CD4-positive, alpha-beta T cell (primary cell): ENCODE results near the gene APBA2. TPM values are rescaled to one million over a fixed set of nuclear protein-coding genes. Genes with fewer than 3 reads are reported as not detected.

Source experiments
- ATAC-seq: fragments of 200-7000 bp; cut with Tn5 transposase; one replicate; pipeline ENCODE4 v1.10.0; 2022; ENCODE audit warnings: mild to moderate bottlenecking; ENCODE audit not compliant: poor library complexity
- CTCF ChIA-PET: fragments of 350-600 bp; sonication (Branson Sonifier 250); formaldehyde crosslinking; loops from one replicate; lab custom pipeline; 2021; ENCODE audit warnings: antibody characterized with exemption, inconsistent platforms; lab: Charles Lee
- POLR2A ChIA-PET: fragments of 350-600 bp; sonication (Branson Sonifier 250); formaldehyde crosslinking; loops from one replicate; lab custom pipeline; 2021; ENCODE audit warnings: antibody characterized with exemption, inconsistent platforms; lab: Charles Lee
- DNase-seq, 14 experiments: peaks; one replicate each; pipeline ENCODE4 v3.0.0-alpha.2; 2013 to 2020; ENCODE audit warnings: mixed read lengths in 2 of 14
- H3K27ac ChIP-seq, 2 donors: one replicate each; pipeline versions ENCODE4 v1.5.1 to v1.7.0; 2013; ENCODE audit warnings: low read length in 2 of 2, low read depth in 1 of 2, mild to moderate bottlenecking in 1 of 2
- H3K27me3 ChIP-seq, 2 experiments: 1 replicate in 1 of 2; 2 replicates in 1 of 2; pipeline versions ENCODE4 v1.6.1 to v1.7.0; 2013; ENCODE audit warnings: low read length in 2 of 2, control low read depth in 1 of 2, mild to moderate bottlenecking in 1 of 2, moderate library complexity in 1 of 2; ENCODE audit not compliant: insufficient read depth in 2 of 2, control insufficient read depth in 1 of 2
- H3K36me3 ChIP-seq: one replicate; pipeline ENCODE4 v1.6.1; 2013; ENCODE audit warnings: low read length, control low read depth; ENCODE audit not compliant: insufficient read depth
- H3K4me1 ChIP-seq: one replicate; pipeline ENCODE4 v1.6.1; 2013; ENCODE audit warnings: low read length, control low read depth; ENCODE audit not compliant: insufficient read depth
- H3K4me3 ChIP-seq: one replicate; pipeline ENCODE4 v1.5.1; 2013; ENCODE audit warnings: mild to moderate bottlenecking, low read length, moderate library complexity
- H3K9me3 ChIP-seq, 2 experiments: 1 replicate in 1 of 2; 2 replicates in 1 of 2; pipeline versions ENCODE4 v1.6.1 to v1.7.0; 2013; ENCODE audit warnings: low read length in 2 of 2, mild to moderate bottlenecking in 2 of 2, control low read depth in 1 of 2, moderate library complexity in 1 of 2; ENCODE audit not compliant: control insufficient read depth in 1 of 2, insufficient read depth in 1 of 2
- H3K27ac Mint-ChIP-seq: one replicate; pipeline ENCODE4 v1.8.0; 2020; ENCODE audit warnings: mixed read lengths
- H3K27me3 Mint-ChIP-seq: one replicate; pipeline ENCODE4 v1.8.0; 2021; ENCODE audit warnings: mixed read lengths
- H3K36me3 Mint-ChIP-seq: one replicate; pipeline ENCODE4 v1.8.0; 2021; ENCODE audit warnings: low read depth, mixed read lengths
- H3K4me1 Mint-ChIP-seq: one replicate; pipeline ENCODE4 v1.8.0; 2021; ENCODE audit warnings: low read depth, mixed read lengths
- H3K4me3 Mint-ChIP-seq: one replicate; pipeline ENCODE4 v1.8.0; 2020; ENCODE audit warnings: mild to moderate bottlenecking, mixed read lengths
- H3K9me3 Mint-ChIP-seq: one replicate; pipeline ENCODE4 v1.8.0; 2020; ENCODE audit warnings: mixed read lengths
- CTCF ChIP-seq: fragments of 200-600 bp; IDR thresholded peaks from one replicate; pipeline ENCODE4 v1.8.0; 2022; ENCODE audit warnings: antibody characterized with exemption, mild to moderate bottlenecking
- intact Hi-C, 2 experiments: fragments of 100-400 bp; cut with DNase I in 1 of 2; cut with micrococcal nuclease in 1 of 2; formaldehyde crosslinking; loops; one replicate each; pipeline versions ENCODE4 v1.15.1 to v1.9.0; 2023 to 2025; cut with DNase I, micrococcal nuclease
- total RNA-seq, 174 experiments: library from RNA in 2 of 174; stranded (reverse) in 2 of 174; gene quantifications; one replicate each; pipeline ENCODE4 v1.2.3 and lab custom pipeline; 2021 to 2026

The APBA2 gene
- total RNA-seq, 2 experiments from 2014 or later, result 123 to 126 TPM

GRCh38 chr15:28947221-28947674 is 61.5 kb downstream of the APBA2 start:
- peak overlapping the region; percentile 93 for H3K27ac Mint-ChIP-seq
- H3K27me3 Mint-ChIP-seq, result no peaks in the 10 kb centered on the region
- H3K27ac ChIP-seq, result peak overlapping the region; percentile 29 to 39
- ChIA-PET POLR2A (interaction anchor here (2.7 kb wide), 1 partner anchor 9 kb away, joined by 13 read pairs; no protein-coding TSS in a partner anchor), CTCF (interaction anchor here (1.5 kb wide), 2 partner anchors 12 to 29 kb away, joined by 3 read pairs; no protein-coding TSS in a partner anchor)
- DNase-seq, result no peak
- H3K4me3 Mint-ChIP-seq, result peak overlapping the region; percentile 86
- H3K9me3 ChIP-seq, result no peaks in the 10 kb centered on the region
- H3K36me3 Mint-ChIP-seq, result peaks cover 39% of the 10 kb centered on the region
- H3K36me3 ChIP-seq, result peaks cover 14% of the 10 kb centered on the region
- no peak for TF ChIP-seq CTCF
- ATAC-seq, result no peak
- no peaks in the 10 kb centered on the region for H3K27me3 ChIP-seq
- H3K4me1 ChIP-seq, result peaks cover 80% of the 10 kb centered on the region
- H3K4me1 Mint-ChIP-seq, result peaks cover 87% of the 10 kb centered on the region
- intact Hi-C loops, result no loop called here
- H3K4me3 ChIP-seq, result no peak overlapping the region
- H3K9me3 Mint-ChIP-seq, result no peaks in the 10 kb centered on the region

- Mint-ChIP-seq H3K4me3 (peak overlapping the region; percentile 86), H3K36me3 (peaks cover 36% of the 10 kb centered on the region), H3K9me3 (no peaks in the 10 kb centered on the region), H3K4me1 (peaks cover 88% of the 10 kb centered on the region), H3K27me3 (no peaks in the 10 kb centered on the region), H3K27ac (peak overlapping the region; percentile 93)
- no peak for DNase-seq
- peak overlapping the region; percentile 29 to 39 for H3K27ac ChIP-seq
- intact Hi-C loops, result loop anchor here in 1 of 2 experiments (1.0 to 2.0 kb wide), 2 partner anchors 10 to 27 kb away; no protein-coding TSS in a partner anchor
- ChIA-PET CTCF (interaction anchor here (1.1 to 1.5 kb wide), 3 partner anchors 9 to 28 kb away, joined by 3 to 4 read pairs (median 3); no protein-coding TSS in a partner anchor), POLR2A (interaction anchor here (0.8 to 2.7 kb wide), 3 partner anchors 10 to 57 kb away, joined by 3 to 13 read pairs (median 3); no protein-coding TSS in a partner anchor)
- H3K4me3 ChIP-seq, result peak overlapping the region; percentile 13
- ATAC-seq, result no peak
- no peak for TF ChIP-seq CTCF
- no peaks in the 10 kb centered on the region for H3K9me3 ChIP-seq
- no peaks in the 10 kb centered on the region for H3K27me3 ChIP-seq
- H3K4me1 ChIP-seq, result peaks cover 76% of the 10 kb centered on the region
- peaks cover 13% of the 10 kb centered on the region for H3K36me3 ChIP-seq
These were observed 62.3 kb downstream of the APBA2 start for GRCh38 chr15:28948036-28948435.

- CTCF ChIA-PET, result no interaction called here
- Mint-ChIP-seq H3K27me3 (no peaks in the 10 kb centered on the region), H3K36me3 (peaks cover 19% of the 10 kb centered on the region), H3K9me3 (no peaks in the 10 kb centered on the region), H3K27ac (peak overlapping the region; percentile 47), H3K4me1 (peaks cover 89% of the 10 kb centered on the region), H3K4me3 (no peak overlapping the region)
- ATAC-seq (no peak), DNase-seq (no peak)
- Histone ChIP-seq H3K27me3 (no peaks in the 10 kb centered on the region), H3K4me1 (peaks cover 77% of the 10 kb centered on the region), H3K36me3 (no peaks in the 10 kb centered on the region), H3K9me3 (no peaks in the 10 kb centered on the region), H3K4me3 (no peak overlapping the region), H3K27ac (no peak overlapping the region)
- intact Hi-C loops, result no loop called here
- no peak for TF ChIP-seq CTCF
- POLR2A ChIA-PET, result interaction anchor here (0.8 to 1.1 kb wide), 2 partner anchors 9 to 65 kb away, joined by 3 to 4 read pairs; partner anchors contain the start of gene APBA2
These were observed 65.1 kb downstream of the APBA2 start for GRCh38 chr15:28950916-28951315.
